H1 (cell line): ENCODE measurements around the gene HNF1B. TPM values are rescaled to one million over a fixed set of nuclear protein-coding genes. Genes with fewer than 3 reads are reported as not detected.

ENCODE experiments used
- ASH2L ChIP-seq: fragments of 200-600, 300-600 bp; sonication (generic); IDR thresholded peaks from one replicate; pipeline ENCODE4 v1.7.1; 2017; ENCODE audit warnings: low read length
- CHD1 ChIP-seq: IDR thresholded peaks from 2 replicates; pipeline ENCODE4 v1.6.1; 2012; ENCODE audit warnings: low read depth, low read length, improper control_type of control experiment
- CHD7 ChIP-seq: fragments of 300-600 bp; sonication (generic); IDR thresholded peaks from 2 replicates; pipeline ENCODE4 v1.7.1; 2012; ENCODE audit warnings: low read length, moderate library complexity, mild to moderate bottlenecking, inconsistent platforms; ENCODE audit not compliant: insufficient replicate concordance
- GABPA ChIP-seq: IDR thresholded peaks from 2 replicates; pipeline ENCODE4 v1.6.1; 2011; ENCODE audit warnings: mild to moderate bottlenecking, low read length, moderate library complexity, borderline replicate concordance; ENCODE audit not compliant: insufficient read depth
- KDM1A ChIP-seq: fragments of 200-600, 300-600 bp; sonication (generic); IDR thresholded peaks from 2 replicates; pipeline ENCODE4 v1.7.1; 2016; ENCODE audit warnings: mild to moderate bottlenecking, low read length, borderline replicate concordance
- POU5F1 ChIP-seq: IDR thresholded peaks from 2 replicates; pipeline ENCODE4 v1.6.1; 2011; ENCODE audit warnings: low read depth, mild to moderate bottlenecking, low read length, moderate library complexity
- SAP30 ChIP-seq: fragments of 300-600 bp; sonication (generic); IDR thresholded peaks from 2 replicates; pipeline ENCODE4 v1.7.1; 2012; ENCODE audit warnings: low read length, moderate library complexity, mild to moderate bottlenecking, inconsistent platforms; ENCODE audit not compliant: insufficient read depth, insufficient replicate concordance
- SP2 ChIP-seq: IDR thresholded peaks from 2 replicates; pipeline ENCODE4 v1.6.1; 2012; ENCODE audit warnings: mild to moderate bottlenecking, low read length, inconsistent platforms
- SRF ChIP-seq: IDR thresholded peaks from 2 replicates; pipeline ENCODE4 v1.6.1; 2011; ENCODE audit warnings: mild to moderate bottlenecking, low read depth, low read length, moderate library complexity
- polyA plus RNA-seq, 7 experiments: library from polyadenylated mRNA; depleted of rRNA in 3 of 7; stranded (reverse) in 5 of 7; unstranded in 2 of 7; fragments of >200 nt in 5 of 7; fragments of 200-250 nt in 2 of 7; gene quantifications; 1 replicate in 5 of 7; 2 replicates in 1 of 7; 4 replicates in 1 of 7; pipeline versions ENCODE4 v1.2.1 to v1.2.3, GENCODE V29; 2011 to 2013; ENCODE audit warnings: missing spikeins in 2 of 7, mixed read lengths in 2 of 7
- total RNA-seq: library from RNA; stranded (reverse); fragmentation: NEBNext Ultra II Directional; extraction: Animal tissue kit (Norgen Biotek cat#: 25700); gene quantifications from 2 replicates; pipeline ENCODE4 v1.2.1, GENCODE V29; 2021
- TF ChIP-seq, protein P1 (sequence below): IDR thresholded peaks from 2 replicates; pipeline ENCODE4 v1.6.1; 2011; ENCODE audit warnings: low read length, improper control_type of control experiment

HNF1B gene
- total and polyA plus RNA-seq, 2 of the 8 experiments (the other 6 are each of a cell fraction or from before 2014, with no cell fraction given) = 0.13 to 0.30 TPM

GRCh38 chr17:37742116-37742761, 2.6 kb downstream of the HNF1B start (continued):
- TF ChIP-seq CHD7 = no peak
- TF ChIP-seq SAP30 = no peak
- TF ChIP-seq SRF = no peak
- TF ChIP-seq, protein P1, sequence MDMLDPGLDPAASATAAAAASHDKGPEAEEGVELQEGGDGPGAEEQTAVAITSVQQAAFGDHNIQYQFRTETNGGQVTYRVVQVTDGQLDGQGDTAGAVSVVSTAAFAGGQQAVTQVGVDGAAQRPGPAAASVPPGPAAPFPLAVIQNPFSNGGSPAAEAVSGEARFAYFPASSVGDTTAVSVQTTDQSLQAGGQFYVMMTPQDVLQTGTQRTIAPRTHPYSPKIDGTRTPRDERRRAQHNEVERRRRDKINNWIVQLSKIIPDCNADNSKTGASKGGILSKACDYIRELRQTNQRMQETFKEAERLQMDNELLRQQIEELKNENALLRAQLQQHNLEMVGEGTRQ = no peak
- no peak for TF ChIP-seq ASH2L
- no peak for TF ChIP-seq SP2
- no peak for TF ChIP-seq POU5F1
- TF ChIP-seq CHD1 = no peak
- no peak for TF ChIP-seq GABPA
- no peak for TF ChIP-seq KDM1A
